HG02840 (cell line): Measurements from ENCODE around the gene ZNF582.
"Not testable (repeated sequence)": the region's sequence is repeated elsewhere in the genome, so short reads cannot be mapped to it uniquely, and the experiment has no call there.

Experiments used
- ATAC-seq: cut with Tn5 transposase; IDR thresholded peaks from one replicate; pipeline ENCODE4 v1.9.1; 2021; ENCODE audit warnings: mild to moderate bottlenecking, moderate library complexity, moderate number of reproducible peaks; ENCODE audit not compliant: unreplicated experiment, low FRiP score

Gene ZNF582

DNA sequence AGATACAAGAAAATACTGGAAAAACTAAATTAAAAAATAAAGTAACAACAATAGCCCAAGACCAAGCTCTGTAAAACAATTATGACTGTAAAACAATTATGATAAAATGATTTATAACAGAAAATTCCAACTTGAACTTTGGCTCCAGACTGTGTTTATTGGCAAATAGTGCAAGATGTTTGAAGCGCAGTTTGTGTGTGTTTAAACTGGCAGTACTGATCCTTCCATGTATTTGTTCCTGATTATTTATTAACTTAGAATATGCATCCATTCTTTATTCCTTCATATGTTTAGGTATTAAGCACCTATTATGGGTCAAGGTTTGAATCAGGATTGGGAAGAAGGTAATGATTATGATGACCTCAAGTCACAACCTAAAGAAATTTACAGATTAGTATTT lies 37.8 kb downstream of the ZNF582 start:
- no peak for ATAC-seq

DNA sequence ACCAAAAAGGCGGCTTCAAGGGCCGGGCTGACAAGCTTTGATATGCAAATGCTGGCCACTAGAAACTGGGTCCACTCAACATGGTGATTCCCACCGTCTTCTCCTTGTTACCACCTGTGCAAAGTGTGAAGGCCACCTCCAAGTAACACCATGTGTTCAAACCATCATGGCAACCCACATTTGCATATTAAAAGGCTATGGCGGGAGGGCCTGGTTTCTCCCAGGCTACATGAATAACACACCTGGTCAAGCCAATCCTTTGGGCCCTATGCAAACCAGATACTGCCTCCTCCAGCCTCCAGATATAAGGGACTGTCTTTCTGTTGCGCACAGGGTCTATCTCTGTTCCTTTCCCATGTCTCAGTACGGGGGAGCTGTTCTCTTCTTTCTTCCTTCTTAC lies 42.1 kb downstream of the ZNF582 start:
- ATAC-seq: no peak

DNA sequence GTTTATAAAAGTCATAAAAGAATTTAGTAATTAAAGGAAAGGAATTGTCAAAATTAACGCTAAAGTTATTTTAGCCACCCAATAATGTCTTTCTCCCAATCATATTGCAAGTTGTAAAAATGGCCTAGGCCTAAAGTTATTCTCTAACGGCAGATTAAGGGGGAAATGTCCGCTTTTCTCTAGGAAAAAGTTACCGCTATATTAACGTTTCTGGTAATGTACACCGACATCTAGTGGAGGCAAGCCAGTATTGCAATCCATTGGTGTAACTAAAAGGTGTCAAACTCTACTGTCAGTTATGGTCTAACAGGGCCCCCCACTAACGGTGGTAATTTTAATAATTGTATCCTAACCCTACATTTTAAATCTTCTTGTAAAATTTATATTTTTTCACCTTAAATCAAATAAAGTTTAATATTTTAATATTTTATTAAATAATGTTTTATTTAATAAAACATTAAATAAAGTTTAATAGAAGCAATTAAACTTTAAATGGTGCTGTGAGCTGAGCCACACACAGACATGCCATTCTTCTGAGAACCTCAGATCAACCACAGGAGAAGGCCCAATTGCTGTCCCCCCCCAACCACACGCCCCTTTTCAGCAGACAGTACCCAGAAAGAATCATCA lies 42.8 kb downstream of the ZNF582 start:
- ATAC-seq: no peak

DNA sequence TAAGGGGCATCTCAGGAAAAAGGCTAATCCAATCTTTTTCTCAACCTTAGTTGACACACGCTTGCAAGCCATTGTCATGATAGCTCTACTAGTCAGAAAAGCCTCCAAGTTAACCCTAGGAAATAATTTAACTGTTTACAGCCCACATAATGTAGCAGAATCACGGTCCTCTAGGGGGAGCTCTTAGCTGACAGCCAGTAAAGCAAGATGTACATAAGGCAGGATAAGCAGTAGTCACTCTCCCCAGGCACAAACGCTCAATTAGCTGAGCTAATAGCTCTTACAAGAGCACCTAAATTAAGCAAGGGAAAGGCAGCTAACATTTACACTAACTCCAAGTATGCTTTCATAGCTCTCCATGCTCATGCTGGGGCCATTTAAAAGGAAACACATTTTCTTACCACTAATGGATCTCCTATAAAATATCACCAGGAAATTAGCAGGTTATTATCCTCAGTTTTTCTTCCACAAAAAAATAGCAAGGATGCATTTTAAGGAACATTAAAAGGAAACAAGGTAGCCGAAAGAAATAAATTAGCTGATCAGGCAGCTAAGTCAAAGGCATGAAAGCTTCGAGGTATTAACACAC lies 45.0 kb downstream of the ZNF582 start:
- no peak for ATAC-seq

DNA sequence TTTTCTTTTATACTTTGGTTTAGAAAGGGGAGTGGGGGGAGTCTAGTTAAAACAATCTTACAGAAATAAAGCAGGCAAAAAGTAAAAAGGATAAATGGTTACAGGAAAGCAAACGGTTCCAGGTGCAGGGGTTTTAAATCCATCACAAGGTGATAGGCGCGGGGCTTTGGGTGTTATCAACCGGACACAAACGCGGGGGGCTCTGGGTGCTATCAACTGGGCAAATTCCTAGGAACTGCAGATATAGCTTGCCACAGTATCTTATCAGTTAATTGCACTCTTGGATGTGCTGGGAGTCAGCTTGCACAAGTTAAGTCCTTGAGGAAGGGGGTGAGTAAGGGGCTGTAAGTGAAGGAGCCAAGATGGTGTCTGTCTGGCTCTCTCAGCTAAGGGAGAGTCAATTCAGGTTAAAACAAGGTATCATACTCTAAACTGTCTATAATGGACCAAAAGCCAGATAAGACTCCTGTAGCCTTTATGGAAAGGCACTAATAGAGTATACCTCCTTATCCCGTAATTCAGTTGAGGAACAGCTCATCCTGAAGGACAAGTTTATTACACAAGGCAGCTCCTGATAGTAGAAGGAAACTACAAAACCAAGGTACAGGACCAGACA lies 46.1 kb downstream of the ZNF582 start:
- ATAC-seq: no peak

DNA sequence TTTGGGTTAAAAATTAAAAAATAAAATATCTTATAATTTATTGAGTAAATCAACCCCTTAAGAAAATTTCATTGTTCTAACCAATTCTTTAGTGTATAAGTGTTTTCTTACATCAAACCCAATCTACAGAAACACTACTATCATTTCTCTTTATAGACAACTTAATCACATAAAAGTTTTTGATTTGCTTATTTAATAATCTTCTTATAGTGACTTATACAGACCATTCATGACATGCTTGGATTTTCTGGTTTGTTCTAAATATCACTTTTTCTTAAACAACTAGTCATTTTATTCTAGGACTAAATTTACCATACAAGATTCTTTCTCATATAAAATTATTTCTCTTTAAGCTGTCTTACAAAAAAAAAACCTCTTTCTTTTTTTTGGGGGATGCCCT lies 51.4 kb downstream of the ZNF582 start:
- ATAC-seq: no peak

DNA sequence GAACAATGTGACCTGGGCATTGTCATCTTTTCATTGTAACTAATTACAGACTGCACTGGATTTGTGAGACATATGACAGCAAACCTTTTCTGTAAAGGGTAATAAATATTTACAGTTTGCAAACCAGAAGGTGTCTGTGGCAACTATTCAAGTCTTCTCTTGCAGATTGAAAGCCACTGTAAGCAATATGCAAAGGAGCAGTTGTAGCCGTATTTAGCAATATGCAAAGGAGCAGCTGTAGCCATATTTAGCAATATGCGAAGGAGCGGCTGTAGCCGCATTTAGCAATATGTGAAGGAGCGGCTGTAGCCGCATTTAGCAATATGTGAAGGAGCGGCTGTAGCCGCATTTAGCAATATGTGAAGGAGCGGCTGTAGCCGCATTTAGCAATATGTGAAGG lies 54.3 kb downstream of the ZNF582 start:
- not testable (repeated sequence) for ATAC-seq

DNA sequence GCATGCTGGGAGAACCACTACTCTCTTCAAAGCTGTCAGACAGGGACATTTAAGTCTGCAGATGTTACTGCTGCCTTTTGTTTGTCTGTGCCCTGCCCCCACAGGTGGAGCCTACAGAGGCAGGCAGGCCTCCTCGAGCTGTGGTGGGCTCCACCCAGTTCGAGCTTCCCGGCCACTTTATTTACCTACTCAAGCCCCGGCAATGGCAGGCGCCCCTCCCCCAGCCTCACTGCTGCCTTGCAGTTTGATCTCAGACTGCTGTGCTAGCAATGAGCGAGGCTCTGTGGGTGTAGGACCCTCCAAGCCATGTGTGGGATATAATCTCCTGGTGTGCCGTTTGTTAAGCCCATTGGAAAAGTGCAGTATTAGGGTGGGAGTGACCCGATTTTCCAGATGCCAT lies 56.3 kb downstream of the ZNF582 start:
- ATAC-seq: not testable (repeated sequence)

DNA sequence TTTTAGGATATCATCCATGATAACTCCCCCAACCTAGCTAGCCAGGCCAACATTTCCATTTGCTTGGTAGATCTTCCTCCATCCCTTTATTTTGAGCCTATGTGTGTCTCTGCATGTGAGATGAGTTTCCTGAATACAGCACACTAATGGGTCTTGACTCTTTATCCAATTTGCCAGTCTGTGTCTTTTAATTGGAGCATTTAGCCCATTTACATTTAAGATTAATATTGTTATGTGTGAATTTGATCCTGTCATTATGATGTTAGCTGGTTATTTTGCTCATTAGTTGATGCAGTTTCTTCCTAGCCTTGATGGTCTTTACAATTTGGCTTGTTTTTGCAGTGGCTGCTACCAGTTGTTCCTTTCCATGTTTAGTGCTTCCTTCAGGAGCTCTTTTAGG lies 58.0 kb downstream of the ZNF582 start:
- not testable (repeated sequence) for ATAC-seq

DNA sequence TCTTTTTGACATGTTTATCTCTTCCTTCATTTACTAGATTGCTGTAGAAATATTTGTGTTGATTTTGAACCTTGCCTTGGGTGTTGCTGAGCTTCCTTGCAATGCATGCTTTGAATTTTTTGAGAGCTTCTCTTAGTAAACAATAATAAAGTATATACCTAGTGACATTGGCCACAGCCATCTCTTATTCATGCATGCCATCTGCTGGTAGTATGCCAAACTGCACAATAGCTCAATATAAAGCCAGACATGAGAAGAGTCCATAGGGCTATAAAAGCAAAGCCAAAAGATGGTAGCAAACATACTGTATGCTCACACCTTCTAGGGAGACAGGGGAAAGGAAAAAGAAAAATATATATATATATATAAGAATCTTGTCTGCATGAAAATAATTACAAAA lies 59.8 kb downstream of the ZNF582 start:
- no peak for ATAC-seq
